Measurements from ENCODE around the gene AP1G2. TPM values are rescaled to one million over a fixed set of nuclear protein-coding genes. Genes with fewer than 3 reads are reported as not detected.

Gene AP1G2
- total and polyA plus RNA-seq, 4 donors, result 12.4 to 26.6 (median 17.3) TPM

GRCh38 chr14:23601845-23602180 is 34.2 kb upstream of the AP1G2 start:
- Histone ChIP-seq H3K4me3 (ENCODE audit: low read depth in 1 of 3, low read length in 3 of 3) (no peak overlapping the region), H3K27ac (ENCODE audit: low read depth in 1 of 2, low read length in 2 of 2) (no peak overlapping the region), H3K36me3 (ENCODE audit: control insufficient read depth in 4 of 4, insufficient read depth in 3 of 4, low read depth in 1 of 4, low read length in 3 of 4) (no peaks in the 10 kb centered on the region), H3K9me3 (ENCODE audit: control insufficient read depth in 4 of 4, low read length in 3 of 4) (no peaks in the 10 kb centered on the region), H3K4me1 (ENCODE audit: control insufficient read depth in 4 of 4, insufficient read depth in 4 of 4, low read length in 3 of 4) (no peaks in the 10 kb centered on the region), H3K9ac (ENCODE audit: low read depth in 1 of 2, low read length in 2 of 2) (no peak overlapping the region), H3K27me3 (ENCODE audit: control insufficient read depth in 4 of 4, insufficient read depth in 4 of 4, low read length in 3 of 4) (no peaks in the 10 kb centered on the region)
- TF ChIP-seq EGR1 (IDR thresholded peaks at IDR 0.05; ENCODE audit: low read depth in 2 of 2), result no peak
- TF ChIP-seq ZBTB33 (IDR thresholded peaks at IDR 0.05), result no peak
- TF ChIP-seq CTCF (IDR thresholded peaks at IDR 0.05; ENCODE audit: low read depth, low read length, missing input control), result no peak
- WGBS, result 68% methylated on average over 1 of the region's 1 CpG
- DNase-seq (ENCODE audit: low spot score), result no peak

GRCh38 chr14:23601424-23601823 is 33.8 kb upstream of the AP1G2 start:
- H3K9ac ChIP-seq (ENCODE audit: low read depth in 1 of 2, low read length in 2 of 2), result no peak overlapping the region
- H3K27ac ChIP-seq (ENCODE audit: low read depth in 1 of 2, low read length in 2 of 2), result no peak overlapping the region
- H3K36me3 ChIP-seq (ENCODE audit: control insufficient read depth in 4 of 4, insufficient read depth in 3 of 4, low read depth in 1 of 4, low read length in 3 of 4), result no peaks in the 10 kb centered on the region
- TF ChIP-seq JUND (IDR thresholded peaks at IDR 0.05) (no peak), EGR1 (IDR thresholded peaks at IDR 0.05; ENCODE audit: low read depth in 2 of 2) (no peak)
- H3K4me1 ChIP-seq (ENCODE audit: control insufficient read depth in 4 of 4, insufficient read depth in 4 of 4, low read length in 3 of 4), result no peaks in the 10 kb centered on the region
- H3K27me3 ChIP-seq (ENCODE audit: control insufficient read depth in 4 of 4, insufficient read depth in 4 of 4, low read length in 3 of 4), result no peaks in the 10 kb centered on the region
- H3K4me3 ChIP-seq (ENCODE audit: low read depth in 1 of 3, low read length in 3 of 3), result no peak overlapping the region
- no peak for DNase-seq (ENCODE audit: low spot score)
- no peaks in the 10 kb centered on the region for H3K9me3 ChIP-seq (ENCODE audit: control insufficient read depth in 4 of 4, low read length in 3 of 4)

GRCh38 chr14:23600806-23601205 is 33.2 kb upstream of the AP1G2 start:
- Histone ChIP-seq H3K36me3 (ENCODE audit: control insufficient read depth in 4 of 4, insufficient read depth in 3 of 4, low read depth in 1 of 4, low read length in 3 of 4) (no peaks in the 10 kb centered on the region), H3K4me1 (ENCODE audit: control insufficient read depth in 4 of 4, insufficient read depth in 4 of 4, low read length in 3 of 4) (no peaks in the 10 kb centered on the region), H3K27me3 (ENCODE audit: control insufficient read depth in 4 of 4, insufficient read depth in 4 of 4, low read length in 3 of 4) (no peaks in the 10 kb centered on the region), H3K9ac (ENCODE audit: low read depth in 1 of 2, low read length in 2 of 2) (no peak overlapping the region), H3K9me3 (ENCODE audit: control insufficient read depth in 4 of 4, low read length in 3 of 4) (no peaks in the 10 kb centered on the region), H3K4me3 (ENCODE audit: low read depth in 1 of 3, low read length in 3 of 3) (no peak overlapping the region), H3K27ac (ENCODE audit: low read depth in 1 of 2, low read length in 2 of 2) (no peak overlapping the region)
- 97% methylated on average over 1 of the region's 1 CpG for WGBS
- no peak for DNase-seq (ENCODE audit: low spot score)
- TF ChIP-seq YY1 (IDR thresholded peaks at IDR 0.05) (no peak), CTCF (IDR thresholded peaks at IDR 0.05; ENCODE audit: low read depth, low read length, missing input control) (no peak), RAD21 (IDR thresholded peaks at IDR 0.05) (no peak), ZBTB33 (IDR thresholded peaks at IDR 0.05) (no peak), FOXA1 (IDR thresholded peaks at IDR 0.05) (no peak), ATF3 (IDR thresholded peaks at IDR 0.05) (no peak), TAF1 (conservative IDR thresholded peaks at IDR 0.05) (no peak), JUND (IDR thresholded peaks at IDR 0.05) (no peak), NR2F2 (IDR thresholded peaks at IDR 0.05) (no peak), MAX (IDR thresholded peaks at IDR 0.05) (no peak), HNF4A (conservative IDR thresholded peaks at IDR 0.05) (no peak), HNF4G (IDR thresholded peaks at IDR 0.05) (no peak), FOXA2 (IDR thresholded peaks at IDR 0.05) (no peak), RXRA (IDR thresholded peaks at IDR 0.05) (no peak), SP1 (IDR thresholded peaks at IDR 0.05) (no peak), EGR1 (IDR thresholded peaks at IDR 0.05; ENCODE audit: low read depth in 2 of 2) (no peak), REST (IDR thresholded peaks at IDR 0.05) (no peak)
